ENCODE results near the gene HES7. TPM values are rescaled to one million over a fixed set of nuclear protein-coding genes. Genes with fewer than 3 reads are reported as not detected.

Gene HES7
- total RNA-seq, 1 experiment from 2014 or later = 0.33 TPM

- Histone ChIP-seq H3K27ac (ENCODE audit: insufficient read length, low read depth, low read length) (no peak overlapping the region), H3K4me2 (ENCODE audit: insufficient read depth, insufficient read length, low read length) (peak overlapping the region; percentile 55), H3K79me2 (ENCODE audit: insufficient read depth, low read length) (no peaks in the 10 kb centered on the region), H3T11ph (ENCODE audit: low read length) (no peak overlapping the region), H3K9ac (ENCODE audit: extremely low read depth, insufficient read length, low read length) (no peak overlapping the region), H4K20me1 (ENCODE audit: control insufficient read depth, insufficient read depth, insufficient read length) (no peaks in the 10 kb centered on the region), H3K9me3 (ENCODE audit: control insufficient read depth, low read depth, low read length) (no peaks in the 10 kb centered on the region), H2BK20ac (ENCODE audit: low read depth, low read length, poor library complexity, severe bottlenecking) (no peak overlapping the region), H3K23ac (ENCODE audit: insufficient read length, low read depth, low read length) (no peak overlapping the region), H3K4ac (ENCODE audit: low read depth, low read length) (no peak overlapping the region), H2BK120ac (ENCODE audit: low read depth, low read length, poor library complexity, severe bottlenecking) (no peak overlapping the region), H2BK5ac (ENCODE audit: insufficient read length, low read length) (no peak overlapping the region), H3K27me3 (ENCODE audit: insufficient read depth, low read length) (peaks cover 3% of the 10 kb centered on the region; the same call in 1 of the 2 replicates), H3K18ac (ENCODE audit: insufficient read length, low read depth, low read length) (no peak overlapping the region), H3K14ac (ENCODE audit: insufficient read depth, low read length) (no peak overlapping the region), H3K23me2 (ENCODE audit: insufficient read length, low read depth, low read length, poor library complexity, severe bottlenecking) (peaks cover 10% of the 10 kb centered on the region), H2AFZ (ENCODE audit: low read length) (no peak overlapping the region), H2BK12ac (ENCODE audit: insufficient read length, low read depth, low read length) (no peak overlapping the region), H2BK15ac (ENCODE audit: low read depth, low read length) (no peak overlapping the region), H3K56ac (ENCODE audit: insufficient read length, low read depth, low read length) (no peak overlapping the region), H4K91ac (ENCODE audit: insufficient read length, low read depth, low read length) (no peak overlapping the region), H2AK5ac (ENCODE audit: insufficient read length, low read length) (no peak overlapping the region), H4K5ac (ENCODE audit: insufficient read length, low read depth, low read length) (no peak overlapping the region), H3K79me1 (ENCODE audit: insufficient read depth, low read depth, low read length, poor library complexity, severe bottlenecking) (no peaks in the 10 kb centered on the region), H4K8ac (replicated peaks; ENCODE audit: insufficient read length, low read depth, low read length) (no peak overlapping the region), H3K4me1 (ENCODE audit: insufficient read depth, low read length) (no peaks in the 10 kb centered on the region; the same call in 1 of the 2 replicates)
- H3K9me3 Mint-ChIP-seq = peaks cover 4 to 9% of the 10 kb centered on the region in 2 experiments; a peak in 2 of 5 replicates
- peaks cover 0 to 10% (median 0%) of the 10 kb centered on the region in 3 experiments; a peak in 1 of 7 replicates for H3K36me3 Mint-ChIP-seq (ENCODE audit: insufficient read depth in 1 of 3, low read depth in 3 of 3)
- TF ChIP-seq CTCF (conservative IDR thresholded peaks at IDR 0.05) = 0 out of 3 replicates have a peak, but pooled peaks have one; percentile 4
- H3K27ac Mint-ChIP-seq = no peak overlapping the region
- DNase-seq = no peak
- H3K27me3 Mint-ChIP-seq (ENCODE audit: low read depth) = peaks cover 74% of the 10 kb centered on the region
- peak overlapping the region; percentile 83 to 92 for H3K4me3 Mint-ChIP-seq
- no CpG with 5 or more reads among the region's 25 CpGs for WGBS (ENCODE audit: extremely low coverage, insufficient read length, low lambda C conversion rate)
- peaks cover 6 to 7% of the 10 kb centered on the region in 2 experiments for H3K4me1 Mint-ChIP-seq
These were observed 43.6 kb downstream of the HES7 start for GRCh38 chr17:8080208-8080798.

Data from H9 (cell line).